HCT116 (cell line): ENCODE results near the gene LAMC2. TPM values are rescaled to one million over a fixed set of nuclear protein-coding genes. Genes with fewer than 3 reads are reported as not detected.

ENCODE experiments used
- ATAC-seq: fragments of 200-7000 bp; cut with Tn5 transposase; 2 replicates; pipeline ENCODE4 v1.9.1; 2020; ENCODE audit warnings: mild to moderate bottlenecking, moderate library complexity
- BruUV-seq: library from RNA; stranded (reverse); fragments of 400-500 nt; replicated peaks from 2 replicates; lab custom pipeline; 2021; lab: Mats Ljungman, UMichigan
- CTCF ChIA-PET: fragments of 300-600 bp; sonication (Branson Sonifier 250); formaldehyde crosslinking; loops from one replicate; lab custom pipeline; 2021; ENCODE audit warnings: antibody characterized with exemption; lab: Charles Lee
- POLR2A ChIA-PET: fragments of 300-600, 350-600 bp; sonication (Branson Sonifier 250); formaldehyde crosslinking; loops from one replicate; lab custom pipeline; 2021; ENCODE audit warnings: antibody characterized with exemption; lab: Charles Lee
- RAD21 ChIA-PET, 2 experiments: fragments of 300-600 bp; sonication (Branson Sonifier 250); formaldehyde crosslinking; loops; one replicate each; lab custom pipeline; 2023; ENCODE audit warnings: low total read pairs in 2 of 2; ENCODE audit not compliant: uncharacterized antibody in 2 of 2, unreplicated experiment in 2 of 2, low non-redundant PET in 1 of 2; lab: Charles Lee
- DNase-seq: peaks from one replicate; pipeline ENCODE4 v3.0.0-alpha.2; 2010; ENCODE audit warnings: low read depth, low spot score
- H2AFZ ChIP-seq: fragments of 200-600 bp; shearing (Covaris generic), sonication (generic); 2 replicates; pipeline ENCODE4 v1.6.1; 2017; ENCODE audit warnings: low read depth, mixed run types, mixed read lengths, antibody characterized with exemption, low read length; ENCODE audit not compliant: poor library complexity, severe bottlenecking
- H3K27ac ChIP-seq: 2 replicates; pipeline ENCODE4 v1.5.1; 2012; ENCODE audit warnings: low read depth, low read length
- H3K27me3 ChIP-seq: fragments of 200-600 bp; sonication (generic); 2 replicates; pipeline ENCODE4 v1.6.1; 2016; ENCODE audit warnings: mixed run types, low read length, mixed read lengths; ENCODE audit not compliant: insufficient read depth
- H3K36me3 ChIP-seq, 2 experiments: fragments of 200-500 bp in 1 of 2; fragments of 200-600 bp in 1 of 2; sonication (Bioruptor generic) in 1 of 2; sonication (generic) in 1 of 2; 2 replicates each; pipeline versions ENCODE4 v1.5.1 to v1.6.1; 2014 to 2016; ENCODE audit warnings: low read length in 2 of 2, inconsistent platforms in 1 of 2, mixed read lengths in 1 of 2, mixed run types in 1 of 2; ENCODE audit not compliant: insufficient read depth in 2 of 2, control insufficient read depth in 1 of 2
- H3K4me1 ChIP-seq, 2 experiments: fragments of 200-600 bp in 1 of 2; sonication (generic) in 1 of 2; 2 replicates each; pipeline versions ENCODE4 v1.5.1 to v1.6.1; 2012 to 2017; ENCODE audit warnings: low read length in 2 of 2, inconsistent platforms in 1 of 2, mild to moderate bottlenecking in 1 of 2, mixed read lengths in 1 of 2, mixed run types in 1 of 2, moderate library complexity in 1 of 2; ENCODE audit not compliant: insufficient read depth in 2 of 2, control insufficient read depth in 1 of 2
- H3K4me2 ChIP-seq: fragments of 200-600 bp; sonication (generic); 2 replicates; pipeline ENCODE4 v1.6.1; 2017; ENCODE audit warnings: mixed run types, low read length, mixed read lengths
- H3K4me3 ChIP-seq, 2 experiments: fragments of 200-600 bp in 1 of 2; sonication (generic) in 1 of 2; replicated peaks in 1 of 2; 2 replicates each; pipeline ENCODE4 v1.5.1; 2011 to 2016; ENCODE audit warnings: low read length in 2 of 2, control low read depth in 1 of 2, low read depth in 1 of 2, mild to moderate bottlenecking in 1 of 2, mixed read lengths in 1 of 2, mixed run types in 1 of 2
- H3K79me2 ChIP-seq: fragments of 200-600 bp; sonication (generic); 2 replicates; pipeline ENCODE4 v1.6.1; 2017; ENCODE audit warnings: mild to moderate bottlenecking, mixed run types, low read length, moderate library complexity, mixed read lengths; ENCODE audit not compliant: insufficient read depth
- H3K9ac ChIP-seq: fragments of 200-600 bp; sonication (generic); 2 replicates; pipeline ENCODE4 v1.6.1; 2016; ENCODE audit warnings: low read length, mixed read lengths
- H3K9me2 ChIP-seq: fragments of 200-600 bp; sonication (generic), shearing (Covaris generic); 2 replicates; pipeline ENCODE4 v1.6.1; 2017; ENCODE audit warnings: mixed run types, mild to moderate bottlenecking, moderate library complexity; ENCODE audit not compliant: insufficient read depth
- H3K9me3 ChIP-seq, 2 experiments: fragments of 200-500 bp in 1 of 2; fragments of 200-600 bp in 1 of 2; sonication (Bioruptor generic) in 1 of 2; sonication (generic) in 1 of 2; 2 replicates each; pipeline ENCODE4 v1.6.1; 2014 to 2017; ENCODE audit warnings: low read length in 2 of 2, mixed read lengths in 2 of 2, inconsistent platforms in 1 of 2, low read depth in 1 of 2, mild to moderate bottlenecking in 1 of 2, mixed run types in 1 of 2, moderate library complexity in 1 of 2; ENCODE audit not compliant: control insufficient read depth in 1 of 2, insufficient read depth in 1 of 2
- H4K20me1 ChIP-seq: fragments of 200-600 bp; sonication (generic), shearing (Covaris generic); 2 replicates; pipeline ENCODE4 v1.6.1; 2017; ENCODE audit warnings: mixed run types, mild to moderate bottlenecking, moderate library complexity; ENCODE audit not compliant: insufficient read depth
- CBX3 ChIP-seq: IDR thresholded peaks from 2 replicates; pipeline ENCODE4 v1.6.1; 2012; ENCODE audit warnings: low read depth
- CEBPB ChIP-seq: IDR thresholded peaks from 2 replicates; pipeline ENCODE4 v1.6.1; 2012; ENCODE audit warnings: low read depth
- EGR1 ChIP-seq: IDR thresholded peaks from 2 replicates; pipeline ENCODE4 v1.6.1; 2012; ENCODE audit warnings: low read depth
- EZH2phosphoT487 ChIP-seq: fragments of 200-600 bp; IDR thresholded peaks from 2 replicates; pipeline ENCODE4 v1.6.1; 2018; ENCODE audit warnings: antibody characterized with exemption, borderline replicate concordance
- POLR2A ChIP-seq: IDR thresholded peaks from 2 replicates; pipeline ENCODE4 v1.7.0; 2011; ENCODE audit warnings: borderline replicate concordance; ENCODE audit not compliant: insufficient read depth, insufficient read length; ENCODE audit errors: extremely low read depth
- POLR2AphosphoS5 ChIP-seq: IDR thresholded peaks from 2 replicates; pipeline ENCODE4 v1.6.1; 2011; ENCODE audit warnings: mild to moderate bottlenecking, low read depth, low read length, moderate library complexity
- RAD21 ChIP-seq: IDR thresholded peaks from 2 replicates; pipeline ENCODE4 v1.6.1; 2012; ENCODE audit warnings: low read depth, mild to moderate bottlenecking
- SIN3A ChIP-seq: IDR thresholded peaks from 2 replicates; pipeline ENCODE4 v1.6.1; 2012; ENCODE audit warnings: low read depth
- SP1 ChIP-seq: IDR thresholded peaks from 2 replicates; pipeline ENCODE4 v1.6.1; 2012; ENCODE audit warnings: low read depth
- SRF ChIP-seq: IDR thresholded peaks from 2 replicates; pipeline ENCODE4 v1.6.1; 2012; ENCODE audit warnings: low read depth
- YY1 ChIP-seq: IDR thresholded peaks from 2 replicates; pipeline ENCODE4 v1.6.1; 2011; ENCODE audit warnings: low read length, low read depth, moderate library complexity, mild to moderate bottlenecking; ENCODE audit not compliant: insufficient replicate concordance; ENCODE audit errors: extremely low read depth
- ZNF274 ChIP-seq: fragments of 200-500 bp; sonication (Bioruptor generic); IDR thresholded peaks from 2 replicates; pipeline ENCODE4 v1.6.1; 2014; ENCODE audit warnings: mild to moderate bottlenecking, low read depth, low read length, inconsistent platforms
- intact Hi-C: fragments of 100-400 bp; cut with micrococcal nuclease; formaldehyde crosslinking; loops from 2 replicates; pipeline ENCODE4 v1.10.0; 2022
- total RNA-seq: library from RNA; stranded (reverse); gene quantifications from one replicate; pipeline ENCODE4 v1.2.1, GENCODE V29; 2021; ENCODE audit not compliant: unreplicated experiment
- TF ChIP-seq, protein P1 (sequence below): IDR thresholded peaks from 2 replicates; pipeline ENCODE4 v1.6.1; 2012
- TF ChIP-seq, protein P2 (sequence below): IDR thresholded peaks from 2 replicates; pipeline ENCODE4 v1.6.1; 2012; ENCODE audit warnings: low read depth

LAMC2 gene
- total RNA-seq, 1 experiment from 2014 or later: 22.2 TPM

GRCh38 chr1:183267646-183268431 is 81.8 kb downstream of the LAMC2 start:
- Histone ChIP-seq H3K36me3 (no peaks in the 10 kb centered on the region), H3K79me2 (no peaks in the 10 kb centered on the region), H3K4me1 (peaks cover 0 to 9% of the 10 kb centered on the region in 2 experiments; a peak in 2 of 4 replicates), H4K20me1 (no peaks in the 10 kb centered on the region), H3K9me3 (no peaks in the 10 kb centered on the region)
- CTCF ChIA-PET: interaction anchor here (0.8 kb wide), 1 partner anchor 14 kb away, joined by 3 read pairs; no protein-coding TSS in a partner anchor
- no peak for DNase-seq
- RAD21 ChIA-PET: no interaction called here
- intact Hi-C loops: no loop called here
- no peak for TF ChIP-seq EZH2phosphoT487
- no peak for TF ChIP-seq SIN3A
- no peak for TF ChIP-seq CEBPB
- TF ChIP-seq, all 23 proteins: peak for 0
- no peaks in the 10 kb centered on the region for H3K27me3 ChIP-seq
- no peak overlapping the region for H3K4me3 ChIP-seq
- POLR2A ChIA-PET: no interaction called here
- no peak overlapping the region for H3K4me2 ChIP-seq
- no peak for ATAC-seq
- no peaks in the 10 kb centered on the region for H3K9me2 ChIP-seq
- no peak overlapping the region for H3K27ac ChIP-seq
- no TSS peak for BruUV-seq
- no peak overlapping the region for H2AFZ ChIP-seq
- no peak overlapping the region for H3K9ac ChIP-seq

- ChIA-PET CTCF (no interaction called here), RAD21 (no interaction called here), POLR2A (no interaction called here)
- H2AFZ ChIP-seq: no peak overlapping the region
- H3K4me3 ChIP-seq: no peak overlapping the region
- H3K4me2 ChIP-seq: no peak overlapping the region
- no TSS peak for BruUV-seq
- no peaks in the 10 kb centered on the region for H4K20me1 ChIP-seq
- H3K27me3 ChIP-seq: no peaks in the 10 kb centered on the region
- no peak overlapping the region for H3K27ac ChIP-seq
- DNase-seq: no peak
- H3K36me3 ChIP-seq: no peaks in the 10 kb centered on the region
- H3K9ac ChIP-seq: no peak overlapping the region
- no peaks in the 10 kb centered on the region for H3K9me3 ChIP-seq
- intact Hi-C loops: no loop called here
- no peaks in the 10 kb centered on the region for H3K79me2 ChIP-seq
- H3K4me1 ChIP-seq: peaks cover 0 to 15% of the 10 kb centered on the region in 2 experiments; a peak in 2 of 4 replicates
- no peak for ATAC-seq
- H3K9me2 ChIP-seq: no peaks in the 10 kb centered on the region
- TF ChIP-seq CBX3 (no peak), YY1 (no peak), CEBPB (no peak), POLR2A (no peak), EGR1 (no peak), SRF (no peak), SP1 (no peak), ZNF274 (no peak), EZH2phosphoT487 (no peak), SIN3A (no peak), POLR2AphosphoS5 (no peak), RAD21 (no peak)
- TF ChIP-seq, protein P1, sequence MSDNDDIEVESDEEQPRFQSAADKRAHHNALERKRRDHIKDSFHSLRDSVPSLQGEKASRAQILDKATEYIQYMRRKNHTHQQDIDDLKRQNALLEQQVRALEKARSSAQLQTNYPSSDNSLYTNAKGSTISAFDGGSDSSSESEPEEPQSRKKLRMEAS: no peak
- TF ChIP-seq, protein P2, sequence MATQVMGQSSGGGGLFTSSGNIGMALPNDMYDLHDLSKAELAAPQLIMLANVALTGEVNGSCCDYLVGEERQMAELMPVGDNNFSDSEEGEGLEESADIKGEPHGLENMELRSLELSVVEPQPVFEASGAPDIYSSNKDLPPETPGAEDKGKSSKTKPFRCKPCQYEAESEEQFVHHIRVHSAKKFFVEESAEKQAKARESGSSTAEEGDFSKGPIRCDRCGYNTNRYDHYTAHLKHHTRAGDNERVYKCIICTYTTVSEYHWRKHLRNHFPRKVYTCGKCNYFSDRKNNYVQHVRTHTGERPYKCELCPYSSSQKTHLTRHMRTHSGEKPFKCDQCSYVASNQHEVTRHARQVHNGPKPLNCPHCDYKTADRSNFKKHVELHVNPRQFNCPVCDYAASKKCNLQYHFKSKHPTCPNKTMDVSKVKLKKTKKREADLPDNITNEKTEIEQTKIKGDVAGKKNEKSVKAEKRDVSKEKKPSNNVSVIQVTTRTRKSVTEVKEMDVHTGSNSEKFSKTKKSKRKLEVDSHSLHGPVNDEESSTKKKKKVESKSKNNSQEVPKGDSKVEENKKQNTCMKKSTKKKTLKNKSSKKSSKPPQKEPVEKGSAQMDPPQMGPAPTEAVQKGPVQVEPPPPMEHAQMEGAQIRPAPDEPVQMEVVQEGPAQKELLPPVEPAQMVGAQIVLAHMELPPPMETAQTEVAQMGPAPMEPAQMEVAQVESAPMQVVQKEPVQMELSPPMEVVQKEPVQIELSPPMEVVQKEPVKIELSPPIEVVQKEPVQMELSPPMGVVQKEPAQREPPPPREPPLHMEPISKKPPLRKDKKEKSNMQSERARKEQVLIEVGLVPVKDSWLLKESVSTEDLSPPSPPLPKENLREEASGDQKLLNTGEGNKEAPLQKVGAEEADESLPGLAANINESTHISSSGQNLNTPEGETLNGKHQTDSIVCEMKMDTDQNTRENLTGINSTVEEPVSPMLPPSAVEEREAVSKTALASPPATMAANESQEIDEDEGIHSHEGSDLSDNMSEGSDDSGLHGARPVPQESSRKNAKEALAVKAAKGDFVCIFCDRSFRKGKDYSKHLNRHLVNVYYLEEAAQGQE: no peak
These were observed 84.6 kb downstream of the LAMC2 start for GRCh38 chr1:183270541-183271141.
